GM12875 (cell line): ENCODE data around the gene PDZD2.

Source experiments
- H3K4me3 ChIP-seq: one replicate; pipeline ENCODE4 v1.5.1; 2011; ENCODE audit warnings: low read depth, low read length, control low read depth
- CTCF ChIP-seq: IDR thresholded peaks from 2 replicates; pipeline ENCODE4 v1.5.1; 2011; ENCODE audit warnings: low read depth, mild to moderate bottlenecking, control low read depth, inconsistent platforms, low read length, moderate library complexity, borderline replicate concordance; ENCODE audit not compliant: insufficient read depth

PDZD2 gene

GRCh38 chr5:32096891-32097595 is 458.1 kb downstream of the PDZD2 start:
- H3K4me3 ChIP-seq: no peak overlapping the region
- no peak for TF ChIP-seq CTCF

GRCh38 chr5:32098291-32098690 is 459.4 kb downstream of the PDZD2 start:
- TF ChIP-seq CTCF: no peak
- no peak overlapping the region for H3K4me3 ChIP-seq

GRCh38 chr5:32098890-32099310 is 460.0 kb downstream of the PDZD2 start:
- H3K4me3 ChIP-seq: no peak overlapping the region
- TF ChIP-seq CTCF: no peak

- no peak overlapping the region for H3K4me3 ChIP-seq
- no peak for TF ChIP-seq CTCF
Measured at GRCh38 chr5:32099486-32100035, 460.6 kb downstream of the PDZD2 start.

- TF ChIP-seq CTCF: no peak
Measured at GRCh38 chr5:32100230-32100629, 461.3 kb downstream of the PDZD2 start.

GRCh38 chr5:32100691-32101302 is 461.9 kb downstream of the PDZD2 start:
- no peak overlapping the region for H3K4me3 ChIP-seq

More at GRCh38 chr5:32100230-32100629, 461.3 kb downstream of the PDZD2 start:
- no peak overlapping the region for H3K4me3 ChIP-seq

More at GRCh38 chr5:32100691-32101302, 461.9 kb downstream of the PDZD2 start:
- no peak for TF ChIP-seq CTCF
